GM18868 (cell line): ENCODE data around the gene ZNF423.

Source experiments
- ATAC-seq: cut with Tn5 transposase; IDR thresholded peaks from one replicate; pipeline ENCODE4 v1.9.1; 2021; ENCODE audit warnings: mild to moderate bottlenecking, moderate library complexity; ENCODE audit not compliant: unreplicated experiment

The ZNF423 gene

DNA sequence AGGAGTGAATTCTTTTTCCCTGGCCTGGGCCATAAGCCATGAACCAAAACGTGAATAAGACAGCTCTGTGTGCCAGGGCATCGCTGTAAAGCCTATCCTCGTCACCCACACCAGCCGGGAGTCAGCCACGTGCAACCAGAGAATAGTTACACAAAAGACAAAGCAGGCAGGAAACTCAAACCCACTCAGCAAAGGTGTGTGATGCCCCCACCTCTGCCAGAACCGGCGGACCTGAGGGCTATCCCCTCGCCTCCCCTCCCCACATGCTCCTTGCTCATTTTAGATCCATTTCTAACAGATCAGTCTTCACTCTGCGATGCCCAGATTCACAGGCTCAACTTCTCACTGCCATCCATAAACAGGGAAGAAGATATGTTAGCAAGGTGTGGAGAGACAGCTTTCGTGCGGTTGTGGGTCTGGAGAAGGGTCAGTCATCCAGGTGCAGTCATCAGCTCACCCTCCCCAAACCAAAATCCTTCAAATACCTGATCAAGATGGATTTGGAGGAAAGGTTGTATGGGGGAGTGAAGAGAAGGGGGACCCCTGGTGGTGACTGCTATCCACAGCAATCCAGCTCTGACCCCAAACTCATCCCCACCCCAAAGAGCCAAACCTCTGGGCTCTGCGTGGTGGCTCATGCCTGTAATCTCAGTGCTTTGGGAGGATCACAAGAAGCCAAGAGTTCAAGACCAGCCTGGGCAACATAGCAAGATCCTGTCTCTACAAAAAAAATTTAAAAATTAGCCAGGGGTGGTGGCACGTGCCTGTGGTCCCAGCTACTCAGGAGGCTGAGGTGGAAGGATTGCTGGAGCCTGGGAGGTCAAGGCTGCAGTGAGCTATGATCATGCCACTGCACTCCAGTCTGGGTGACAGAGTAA lies 263.1 kb downstream of the ZNF423 start:
- peak; percentile 71 for ATAC-seq

DNA sequence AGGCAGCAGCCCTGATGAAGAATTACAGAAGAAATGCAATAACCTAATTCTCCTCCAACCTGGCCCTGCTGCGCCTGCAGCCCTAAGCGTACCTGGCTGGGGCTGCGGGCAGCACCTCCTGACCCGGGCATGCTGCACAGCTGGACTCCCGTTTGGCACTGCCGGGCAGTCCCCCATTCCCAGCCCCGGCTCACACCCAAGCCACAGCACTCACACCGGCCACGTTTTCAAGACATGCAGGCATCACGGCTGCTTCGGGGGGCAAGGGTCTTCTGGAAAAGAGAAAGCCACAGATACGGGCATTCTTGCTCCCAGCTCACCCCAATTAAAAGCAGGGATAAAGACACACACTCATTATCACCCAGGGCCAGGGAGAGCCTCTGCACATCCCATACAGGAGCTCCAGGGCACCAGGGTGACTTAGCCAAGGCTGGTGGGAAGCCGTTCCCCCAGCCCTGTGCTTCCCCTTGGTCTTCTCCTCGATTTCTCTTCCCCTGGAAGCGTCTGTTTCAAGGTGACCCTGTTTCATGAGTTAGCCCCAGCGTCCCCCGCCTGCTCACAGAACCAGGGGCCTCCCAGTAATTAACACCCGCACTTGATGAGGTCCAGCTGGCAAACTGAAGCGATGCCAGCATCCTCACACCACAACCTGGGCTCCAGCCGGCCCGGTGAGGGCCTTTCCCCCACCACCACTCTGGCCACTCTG lies 265.6 kb downstream of the ZNF423 start:
- no peak for ATAC-seq

DNA sequence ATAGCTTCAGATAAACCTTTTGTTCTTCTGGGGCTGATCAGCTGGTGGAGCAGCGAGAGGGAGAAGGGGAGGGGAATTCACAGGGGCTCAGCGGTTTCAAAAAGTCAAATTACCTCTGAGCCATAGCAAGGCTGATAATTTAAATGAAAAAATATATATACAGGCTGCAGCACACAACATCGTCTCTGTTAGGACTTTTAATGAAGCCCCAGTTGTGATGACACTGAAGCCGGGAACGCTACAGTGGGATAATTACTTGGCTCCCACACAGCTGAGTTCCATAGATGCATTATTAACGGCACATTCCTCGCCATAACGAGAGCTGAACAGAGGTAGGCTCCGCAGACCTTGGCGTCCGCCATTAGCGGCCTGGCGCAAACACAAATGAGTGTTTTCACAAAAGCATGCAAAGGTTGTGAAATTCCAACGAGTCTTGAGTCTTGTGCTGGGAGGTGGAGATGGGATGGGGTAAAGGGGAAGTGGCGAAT lies 266.3 kb downstream of the ZNF423 start:
- ATAC-seq: no peak

DNA sequence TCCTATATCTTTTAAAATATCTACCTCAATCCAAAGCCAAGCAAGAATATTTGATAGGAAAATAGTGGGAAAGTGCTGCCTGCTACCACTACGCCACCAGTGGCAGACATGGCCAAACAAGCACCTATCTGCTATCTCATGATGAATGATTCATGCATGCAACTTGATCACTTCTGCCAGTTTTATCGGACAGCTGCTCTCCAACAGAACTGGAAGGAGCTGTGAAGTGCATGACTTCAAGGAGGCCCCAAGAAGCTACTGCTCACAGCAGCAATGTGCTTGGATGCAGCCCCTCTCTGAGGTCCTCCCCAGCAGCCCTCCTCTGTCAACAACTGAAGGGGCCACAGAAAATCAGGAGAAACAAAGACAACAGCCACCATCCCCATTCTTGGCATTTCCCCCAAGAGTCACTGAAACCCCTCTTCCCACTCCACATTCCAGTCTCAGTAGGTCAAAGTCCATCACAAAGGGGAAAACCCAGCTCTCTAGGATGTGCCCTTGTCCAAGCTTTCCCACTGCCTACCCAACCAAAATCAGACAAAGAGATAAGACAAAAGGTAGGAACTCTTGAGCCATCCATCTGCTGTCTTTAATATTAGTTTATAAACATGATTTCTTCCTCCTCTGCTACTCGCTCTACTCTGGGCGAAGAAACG lies 267.1 kb downstream of the ZNF423 start:
- ATAC-seq: no peak

DNA sequence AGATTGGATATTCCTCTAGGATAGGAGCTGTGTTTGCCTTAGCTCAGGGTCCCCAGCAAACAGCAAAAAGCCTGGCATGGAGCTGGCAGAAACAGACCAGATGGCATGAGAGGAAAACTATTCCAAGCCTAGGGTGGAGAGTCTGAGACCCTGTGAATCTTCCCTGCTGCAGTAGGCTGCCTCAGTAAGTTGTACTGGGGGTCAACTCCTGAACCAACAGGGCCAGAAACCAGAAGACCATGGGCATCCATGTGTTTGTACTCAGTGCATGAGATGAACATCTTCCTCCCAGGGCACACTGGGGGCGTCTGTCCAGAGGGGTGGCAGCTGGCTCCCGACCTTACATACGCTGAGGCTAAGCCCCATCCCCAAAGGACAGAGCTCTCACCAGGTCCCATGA lies 267.9 kb downstream of the ZNF423 start:
- no peak for ATAC-seq

DNA sequence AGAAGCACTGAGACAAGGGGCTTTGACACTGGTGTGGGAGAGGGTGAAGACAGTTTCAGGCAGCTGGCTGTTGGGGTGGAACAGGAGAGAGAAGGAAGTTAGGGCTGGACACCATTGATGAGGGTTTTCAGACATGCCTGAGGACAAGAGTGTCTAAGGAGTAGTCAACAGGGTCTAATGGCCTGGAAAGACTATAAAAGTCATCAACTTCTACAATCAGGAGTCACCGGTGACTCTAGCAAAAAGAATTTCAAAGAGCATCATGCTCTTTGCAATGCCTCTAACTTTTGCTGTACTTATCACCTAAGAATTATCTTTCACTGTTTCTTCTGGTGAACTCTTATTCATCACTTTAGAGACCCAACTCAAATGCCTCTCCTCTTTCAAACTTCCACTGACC lies 268.4 kb downstream of the ZNF423 start:
- no peak for ATAC-seq

DNA sequence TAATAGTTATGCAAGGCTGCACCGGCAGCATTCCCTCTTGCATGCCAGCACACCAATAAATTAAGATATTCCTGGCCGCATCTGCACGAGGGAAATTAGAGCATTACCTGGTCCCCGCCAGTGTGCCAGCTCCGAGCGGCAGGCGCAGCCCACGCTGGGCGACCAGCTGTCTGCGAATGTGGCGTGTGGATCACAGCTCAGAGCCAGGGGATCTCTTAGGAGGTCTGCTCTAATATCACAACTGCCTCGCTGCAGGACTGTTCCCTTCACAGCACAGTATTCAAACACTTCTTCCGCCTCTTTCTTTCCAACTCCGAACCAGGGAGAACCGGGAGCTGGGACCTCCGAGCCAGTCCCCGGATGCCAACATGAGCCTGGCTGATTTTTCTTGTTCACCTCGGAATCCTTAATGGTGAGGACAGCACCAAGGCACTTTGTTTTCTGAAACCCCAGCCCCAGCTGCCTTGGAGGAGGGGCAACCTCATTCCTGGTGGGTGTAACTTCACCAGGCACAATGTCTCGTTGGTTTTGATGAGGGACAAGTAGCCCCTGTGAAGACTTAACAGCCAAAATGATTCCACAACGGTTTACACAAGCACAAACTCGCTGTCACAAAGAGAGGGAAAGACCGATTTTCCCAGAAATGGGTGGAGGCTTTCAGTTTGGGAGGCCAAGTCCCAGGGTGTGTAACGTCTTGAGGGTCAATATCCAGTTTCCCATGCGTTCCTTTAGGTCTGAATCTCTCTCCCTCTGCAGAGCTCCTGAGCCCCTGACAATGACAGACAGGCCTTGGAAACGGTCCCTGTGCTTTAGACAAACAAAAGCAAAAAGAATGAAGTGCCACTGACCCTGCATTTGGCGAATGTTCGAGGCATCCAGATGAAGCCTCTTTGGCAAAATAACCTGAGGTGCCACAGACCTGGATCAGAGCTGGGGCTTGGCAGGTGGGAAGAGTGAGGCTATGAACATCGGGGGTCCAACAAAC lies 269.2 kb downstream of the ZNF423 start:
- ATAC-seq: no peak

DNA sequence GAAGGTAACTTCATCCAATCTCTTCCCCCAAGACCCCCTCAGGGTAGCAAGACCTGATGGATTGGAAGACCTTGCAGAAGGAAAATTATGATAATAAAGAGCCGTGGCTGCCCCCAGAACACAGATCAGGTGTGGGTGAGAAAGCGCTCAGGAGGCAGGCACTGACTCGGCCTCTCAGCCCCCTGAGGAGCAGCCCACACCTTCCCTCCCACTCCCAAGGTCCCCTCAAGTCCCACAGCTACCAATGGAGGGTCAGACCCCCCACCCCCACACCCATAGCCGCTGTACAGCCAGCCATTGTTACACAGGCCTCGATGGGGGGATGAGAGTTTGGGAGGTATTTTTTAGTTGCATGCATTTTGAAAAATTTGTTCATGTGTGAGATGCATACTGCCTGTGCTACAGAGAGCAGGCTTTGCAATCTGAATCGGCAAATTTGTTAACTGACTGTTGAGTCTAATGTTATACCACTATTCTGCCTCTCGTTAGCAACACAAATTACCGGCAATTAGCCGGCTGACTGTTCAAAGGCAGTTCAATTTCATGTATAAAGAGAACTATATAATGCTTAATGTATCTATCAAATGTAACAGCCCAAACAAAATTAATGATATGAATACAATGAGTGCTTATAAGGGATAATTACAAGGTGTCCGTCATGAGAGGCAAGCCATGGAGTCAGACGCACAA lies 270.6 kb downstream of the ZNF423 start:
- no peak for ATAC-seq

DNA sequence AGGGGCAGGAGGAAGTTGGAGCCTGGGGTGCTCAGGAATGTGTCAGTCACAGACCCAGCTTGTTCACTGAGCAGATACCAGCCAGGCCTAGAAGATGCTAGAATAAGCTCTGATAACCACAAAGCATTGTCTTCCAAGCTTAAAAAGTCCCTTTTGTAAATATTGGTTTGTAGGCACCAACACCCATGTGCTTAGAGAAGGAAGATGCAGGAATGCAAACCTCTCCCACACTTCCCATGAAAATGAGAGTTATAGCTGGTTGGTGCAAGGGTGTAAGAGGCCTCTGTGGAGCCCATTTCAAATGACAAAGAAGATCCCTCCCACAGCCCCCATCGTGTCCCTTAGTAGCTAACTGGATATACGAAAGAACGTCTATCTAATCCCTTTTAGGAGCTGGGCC lies 272.0 kb downstream of the ZNF423 start:
- no peak for ATAC-seq

DNA sequence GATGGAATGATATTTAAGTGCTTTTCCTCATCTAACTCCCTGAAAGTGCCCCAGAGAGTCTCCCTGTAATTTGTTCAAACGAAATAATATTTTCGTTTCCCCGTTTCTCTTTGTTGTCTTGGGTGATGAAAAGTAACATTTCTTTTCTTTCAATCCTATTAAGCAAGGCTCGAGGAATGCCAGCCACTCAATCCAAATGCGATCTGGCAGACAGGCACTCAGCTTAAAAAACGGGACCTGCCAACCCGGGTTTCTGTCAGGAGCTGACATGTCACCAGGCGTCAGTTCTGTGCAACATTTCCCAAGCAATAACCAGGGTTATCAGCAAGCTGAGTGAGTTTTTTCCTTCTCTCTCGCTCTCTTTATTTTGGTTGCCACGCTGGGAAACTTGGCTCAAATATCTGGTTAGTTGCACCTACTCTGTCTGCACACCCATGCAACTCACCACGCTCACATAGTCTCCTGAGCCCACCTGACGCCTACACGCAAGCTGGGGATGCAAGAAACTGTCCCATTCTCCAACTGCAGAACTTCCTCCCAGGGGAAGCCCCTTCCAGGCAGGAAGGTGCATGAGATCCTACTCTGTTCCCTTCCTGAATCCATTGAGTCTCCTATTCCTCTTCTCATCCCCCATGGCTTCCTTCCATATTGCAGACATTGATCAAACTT lies 274.1 kb downstream of the ZNF423 start:
- ATAC-seq: no peak

DNA sequence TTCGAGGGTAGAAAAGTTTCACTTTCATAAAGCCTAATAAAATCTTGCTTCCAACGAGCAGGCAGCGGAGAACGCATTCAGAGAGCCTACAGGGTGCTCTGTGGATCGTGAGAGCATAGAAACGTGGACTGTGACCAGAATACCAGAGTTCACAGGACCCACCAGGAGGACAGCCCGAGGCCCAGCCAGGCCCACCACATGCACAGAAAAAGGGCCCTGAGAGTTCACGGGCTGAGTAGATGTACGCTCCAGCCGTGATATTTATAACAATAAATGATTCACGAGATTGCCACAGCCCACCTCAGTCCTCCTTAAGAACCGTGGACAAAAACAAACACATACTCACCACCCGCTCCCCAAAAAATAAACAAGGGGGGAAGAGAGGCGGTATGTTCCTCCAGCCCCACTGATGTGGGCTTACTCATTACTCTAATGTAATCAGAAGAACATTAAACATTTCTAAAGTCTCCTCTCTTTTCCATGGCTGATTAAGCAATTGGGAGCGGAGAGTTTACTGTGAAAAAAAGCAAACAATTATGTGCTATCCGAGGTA lies 275.1 kb downstream of the ZNF423 start:
- ATAC-seq: no peak

DNA sequence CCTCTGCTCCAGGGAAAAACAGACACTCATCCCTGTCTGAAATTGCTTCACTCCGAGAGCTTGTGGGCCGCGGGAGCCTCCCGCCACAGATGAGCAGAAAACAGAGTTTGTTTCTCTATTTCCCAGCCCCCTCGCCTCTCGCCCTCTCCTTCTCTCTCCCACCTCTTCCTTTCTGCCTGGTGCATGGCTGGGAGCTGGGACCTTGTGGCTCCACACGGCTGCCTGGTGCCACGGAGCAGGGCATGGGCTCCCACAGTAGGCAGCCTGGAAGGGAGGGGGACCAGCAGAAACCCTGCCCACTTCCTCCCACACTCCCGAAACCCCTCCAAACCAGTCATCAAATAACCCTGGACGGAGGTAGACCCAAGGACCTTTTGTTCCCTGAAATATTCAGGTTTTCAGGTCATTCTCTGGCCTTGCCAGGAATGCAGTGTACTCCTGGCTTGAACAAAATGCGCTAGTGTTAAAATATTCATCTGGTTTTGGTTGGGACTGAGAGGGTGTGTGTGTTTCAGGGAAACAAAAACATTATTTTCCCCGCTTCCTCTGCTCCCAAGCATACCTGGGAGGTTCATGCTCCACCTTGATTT lies 277.4 kb downstream of the ZNF423 start:
- no peak for ATAC-seq

DNA sequence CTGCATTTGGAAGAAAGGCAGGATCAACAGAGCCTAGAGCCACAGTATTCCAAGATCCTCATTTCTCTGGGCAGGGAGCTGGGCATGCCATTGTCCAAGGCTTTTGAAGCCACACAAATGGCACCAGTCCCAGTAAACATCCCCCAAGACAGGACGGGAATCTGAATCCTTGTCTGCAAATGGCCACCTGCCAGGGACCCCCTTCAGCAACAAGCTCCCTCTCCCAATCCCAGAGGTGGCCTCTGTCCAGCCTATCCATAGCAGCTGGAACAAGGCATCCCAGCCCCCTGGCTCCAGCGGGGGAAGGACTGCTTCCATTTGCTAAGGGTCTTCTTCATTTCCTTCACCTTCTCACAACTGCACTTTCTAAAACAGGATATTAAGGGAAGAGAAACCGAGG lies 277.9 kb downstream of the ZNF423 start:
- ATAC-seq: no peak

DNA sequence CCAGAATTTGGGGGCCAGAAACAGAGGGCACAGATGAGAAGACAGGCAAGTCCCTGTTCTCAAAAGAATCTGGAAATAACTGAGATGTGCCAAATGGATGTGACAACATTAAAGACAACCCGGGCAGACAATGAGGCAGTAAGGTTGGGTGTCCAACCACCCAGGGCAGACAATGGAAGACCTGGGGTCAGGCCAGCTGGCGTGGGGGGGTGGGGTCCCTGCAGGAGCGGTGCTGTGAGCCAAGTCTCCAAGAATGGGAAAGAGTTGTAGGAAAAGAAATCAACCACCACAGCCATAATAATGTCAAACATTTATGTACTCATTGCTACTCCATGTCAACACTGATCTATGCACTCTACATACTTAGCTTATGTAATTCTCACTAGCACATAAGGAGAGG lies 279.0 kb downstream of the ZNF423 start:
- ATAC-seq: no peak

DNA sequence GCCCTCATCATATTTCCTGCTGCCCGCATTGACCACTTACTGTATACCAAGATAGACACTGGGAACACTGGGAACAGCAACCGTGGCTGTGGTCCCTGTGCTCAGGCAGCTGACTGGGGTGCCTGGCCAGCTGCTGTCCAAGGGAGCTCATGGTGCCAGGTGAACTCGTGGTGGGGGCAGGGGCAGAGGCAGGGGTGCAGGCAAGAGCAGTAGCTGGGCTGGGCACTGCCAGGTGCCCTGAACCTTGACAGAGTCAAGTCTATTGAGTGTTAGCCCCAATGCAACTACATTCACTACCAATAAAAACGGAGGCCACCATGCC lies 279.8 kb downstream of the ZNF423 start:
- ATAC-seq: no peak

DNA sequence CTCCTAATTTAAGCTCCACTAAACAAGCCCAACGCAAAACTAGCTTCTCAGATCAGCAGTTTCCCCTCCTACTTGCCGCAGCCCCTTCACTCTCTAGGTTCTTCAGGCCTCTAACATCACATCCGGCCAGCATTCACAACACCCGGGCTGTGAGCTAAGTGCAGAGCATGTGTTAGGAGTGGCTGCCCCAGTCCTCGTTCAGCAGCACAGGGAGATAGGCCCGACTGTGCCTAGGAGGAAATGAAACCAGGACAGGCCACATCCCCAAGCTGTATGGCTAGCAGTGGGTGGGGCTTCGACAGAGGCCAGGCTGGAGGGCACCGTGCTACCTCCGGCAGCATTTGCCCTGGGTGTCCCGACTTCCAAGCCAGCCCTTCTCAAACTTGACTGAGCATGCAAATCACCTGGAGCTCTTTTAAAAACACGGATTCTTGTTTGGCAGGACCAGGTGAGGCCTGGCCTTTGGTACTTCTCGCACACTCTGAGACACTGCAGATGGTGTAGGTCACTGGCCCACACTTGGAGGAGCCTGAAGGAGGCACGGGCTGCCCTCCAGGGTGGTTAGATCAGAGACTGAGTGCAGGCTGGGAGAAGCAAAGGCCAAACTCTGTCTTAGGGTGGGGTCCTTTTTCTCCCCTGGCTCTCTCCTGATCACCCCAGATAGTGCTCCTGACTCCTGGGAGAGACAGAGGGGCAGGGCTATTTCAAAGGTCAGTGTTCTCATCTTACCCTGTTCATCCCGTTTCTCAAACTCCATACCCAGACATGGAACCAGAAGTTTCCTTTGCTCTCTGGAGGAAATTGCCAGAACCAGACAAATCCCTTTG lies 280.4 kb downstream of the ZNF423 start:
- peak; percentile 97 for ATAC-seq

DNA sequence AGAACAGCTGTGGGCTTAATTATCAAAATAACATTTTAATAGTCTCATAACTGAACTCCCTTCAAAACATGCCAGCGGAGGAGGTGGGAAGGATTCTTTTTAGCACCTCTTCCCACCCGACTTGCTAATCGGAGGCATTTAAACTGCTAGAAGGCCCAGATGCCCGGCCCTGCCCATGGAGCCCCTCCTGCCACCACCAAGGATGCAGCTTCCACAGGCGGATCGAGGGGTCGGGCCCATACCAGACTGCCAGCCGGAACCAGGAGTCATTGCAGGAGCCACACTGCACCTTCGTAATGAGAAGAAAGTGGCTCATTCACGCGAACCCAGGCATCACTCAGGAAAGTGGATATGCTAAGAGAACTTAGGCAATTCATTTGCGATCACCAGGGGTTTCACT lies 281.1 kb downstream of the ZNF423 start:
- ATAC-seq: no peak

DNA sequence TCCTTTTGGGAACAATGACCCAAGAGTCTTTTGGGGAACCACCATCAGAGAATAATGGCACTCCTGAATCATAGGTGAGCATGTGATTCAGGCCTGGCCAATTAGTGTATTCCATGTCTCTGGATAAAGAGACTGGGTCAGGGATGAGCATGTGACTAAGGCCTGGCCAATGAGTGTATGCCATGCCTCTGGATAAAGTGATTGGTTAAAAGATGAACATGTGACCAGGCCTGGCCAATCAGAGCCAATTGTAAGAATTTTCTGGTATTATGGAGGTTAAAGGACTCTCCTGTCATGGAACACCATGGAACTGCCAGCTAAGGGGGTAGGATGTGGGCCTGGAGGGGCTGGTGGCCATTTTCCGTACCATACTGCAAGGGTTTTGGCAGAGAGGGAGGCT lies 288.0 kb downstream of the ZNF423 start:
- no peak for ATAC-seq
